Vagina (tissue), 2 donors: Measurements from ENCODE around the gene CCDC127. TPM values are rescaled to one million over a fixed set of nuclear protein-coding genes. Genes with fewer than 3 reads are reported as not detected.
"Not testable (repeated sequence)": the region's sequence is repeated elsewhere in the genome, so short reads cannot be mapped to it uniquely, and the experiment has no call there.

Source experiments
- DNase-seq, 2 donors: peaks; one replicate each; pipeline ENCODE4 v3.0.0-alpha.2; 2017; ENCODE audit errors: extremely low spot score in 2 of 2
- H3K27ac ChIP-seq: fragments of 200-600 bp; sonication (generic); one replicate; pipeline ENCODE4 v1.5.1; 2019
- H3K27me3 ChIP-seq: fragments of 200-600 bp; sonication (generic); one replicate; pipeline ENCODE4 v1.5.1; 2019
- H3K36me3 ChIP-seq, 2 donors: fragments of 200-600 bp; sonication (generic); one replicate each; pipeline ENCODE4 v1.5.1; 2017 to 2019
- H3K4me1 ChIP-seq: fragments of 200-600 bp; sonication (generic); one replicate; pipeline ENCODE4 v1.5.1; 2019
- H3K4me3 ChIP-seq, 2 donors: fragments of 200-600 bp; sonication (generic); 1 replicate in 1 of 2; 2 replicates in 1 of 2; pipeline ENCODE4 v1.5.1; 2016 to 2019
- H3K9me3 ChIP-seq: fragments of 200-600 bp; sonication (generic); one replicate; pipeline ENCODE4 v1.5.1; 2019
- POLR2A ChIP-seq, 2 donors: fragments of 450-650 bp; IDR thresholded peaks; one replicate each; pipeline ENCODE4 v1.6.1; 2017; ENCODE audit warnings: antibody characterized with exemption in 2 of 2, mild to moderate bottlenecking in 2 of 2, moderate library complexity in 2 of 2
- POLR2AphosphoS5 ChIP-seq, 2 donors: sonication (generic); formaldehyde crosslinking; IDR thresholded peaks; one replicate each; pipeline ENCODE4 v1.9.0; 2017; ENCODE audit warnings: antibody characterized with exemption in 2 of 2, mild to moderate bottlenecking in 2 of 2, low read depth in 1 of 2; ENCODE audit not compliant: insufficient read depth in 1 of 2
- intact Hi-C: fragments of 100-400 bp; cut with DNase I; formaldehyde crosslinking; loops from one replicate; pipeline ENCODE4 v1.15.1; 2023
- total RNA-seq: library from RNA; depleted of rRNA; stranded (reverse); fragments of >200 nt; gene quantifications from one replicate; pipeline ENCODE4 v1.2.3, GENCODE V29; 2016
- TF ChIP-seq, protein P1 (sequence below), 3 experiments: fragments of 450-650 bp in 2 of 3; fragments of 200-600 bp in 1 of 3; sonication (generic) in 1 of 3; IDR thresholded peaks; one replicate each; pipeline ENCODE4 v1.5.1; 2017 to 2019; ENCODE audit warnings: antibody characterized with exemption in 3 of 3, mild to moderate bottlenecking in 2 of 3, moderate library complexity in 2 of 3

CCDC127 gene
- total RNA-seq, 1 donor from 2014 or later = 4.2 TPM

DNA sequence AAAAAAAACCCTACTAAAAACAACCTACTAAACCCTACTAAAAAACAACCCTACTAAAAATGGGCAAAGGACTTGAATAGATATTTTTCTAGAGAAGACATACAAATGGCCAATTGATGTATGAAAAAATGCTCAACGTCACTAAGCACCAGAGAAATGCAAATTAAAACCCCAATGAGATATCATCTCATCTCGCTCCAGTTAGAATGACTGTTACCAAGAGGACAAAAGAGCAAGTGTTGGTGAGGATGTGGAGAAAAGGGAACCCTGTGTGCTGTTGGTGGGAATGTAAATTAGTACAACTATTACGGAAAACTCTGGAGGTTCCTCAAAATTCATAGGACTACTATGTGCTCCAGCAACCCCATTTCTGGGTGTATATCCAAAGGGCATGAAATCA, 10.9 kb upstream of the CCDC127 start:
- TF ChIP-seq, protein P1, sequence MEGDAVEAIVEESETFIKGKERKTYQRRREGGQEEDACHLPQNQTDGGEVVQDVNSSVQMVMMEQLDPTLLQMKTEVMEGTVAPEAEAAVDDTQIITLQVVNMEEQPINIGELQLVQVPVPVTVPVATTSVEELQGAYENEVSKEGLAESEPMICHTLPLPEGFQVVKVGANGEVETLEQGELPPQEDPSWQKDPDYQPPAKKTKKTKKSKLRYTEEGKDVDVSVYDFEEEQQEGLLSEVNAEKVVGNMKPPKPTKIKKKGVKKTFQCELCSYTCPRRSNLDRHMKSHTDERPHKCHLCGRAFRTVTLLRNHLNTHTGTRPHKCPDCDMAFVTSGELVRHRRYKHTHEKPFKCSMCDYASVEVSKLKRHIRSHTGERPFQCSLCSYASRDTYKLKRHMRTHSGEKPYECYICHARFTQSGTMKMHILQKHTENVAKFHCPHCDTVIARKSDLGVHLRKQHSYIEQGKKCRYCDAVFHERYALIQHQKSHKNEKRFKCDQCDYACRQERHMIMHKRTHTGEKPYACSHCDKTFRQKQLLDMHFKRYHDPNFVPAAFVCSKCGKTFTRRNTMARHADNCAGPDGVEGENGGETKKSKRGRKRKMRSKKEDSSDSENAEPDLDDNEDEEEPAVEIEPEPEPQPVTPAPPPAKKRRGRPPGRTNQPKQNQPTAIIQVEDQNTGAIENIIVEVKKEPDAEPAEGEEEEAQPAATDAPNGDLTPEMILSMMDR (IDR thresholded peaks at IDR 0.05) = no peak
- TF ChIP-seq POLR2AphosphoS5 (IDR thresholded peaks at IDR 0.05; ENCODE audit: insufficient read depth in 1 of 2, low read depth in 1 of 2) (no peak), POLR2A (IDR thresholded peaks at IDR 0.05) (no peak)
- DNase-seq = no peak
- H3K27ac ChIP-seq = no peak overlapping the region
- no peaks in the 10 kb centered on the region for H3K27me3 ChIP-seq
- no peaks in the 10 kb centered on the region for H3K4me1 ChIP-seq
- intact Hi-C loops = loop anchor here (2.0 kb wide), 1 partner anchor 28 kb away; no protein-coding TSS in a partner anchor
- H3K9me3 ChIP-seq = no peaks in the 10 kb centered on the region
- H3K4me3 ChIP-seq = no peak overlapping the region
- peaks cover 0 to 87% of the 10 kb centered on the region in 2 donors for H3K36me3 ChIP-seq

DNA sequence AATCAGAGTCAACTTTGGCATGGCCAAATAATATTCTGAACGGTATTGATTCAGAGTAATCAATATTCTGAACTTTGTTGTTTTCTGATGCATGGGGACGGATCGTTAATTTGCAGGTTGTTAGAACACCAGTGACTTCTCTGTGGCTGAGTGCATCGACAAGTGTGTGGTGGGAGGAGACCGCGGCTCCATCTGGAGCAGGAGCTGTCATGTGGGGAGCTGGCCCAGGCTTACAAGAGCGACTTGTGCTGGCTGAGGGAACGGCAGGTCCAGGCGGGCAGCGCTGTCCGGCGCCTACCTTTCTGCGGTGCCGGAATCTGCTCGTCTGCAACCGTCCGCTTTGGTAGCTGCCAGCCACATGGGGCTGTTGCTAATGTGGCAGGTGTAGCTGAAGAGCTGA, 9.4 kb upstream of the CCDC127 start:
- H3K9me3 ChIP-seq, H3K27ac ChIP-seq, intact Hi-C loops, DNase-seq, H3K4me3 ChIP-seq, H3K27me3 ChIP-seq: not testable (repeated sequence)
- Histone ChIP-seq H3K36me3 (peaks cover 0 to 78% of the 10 kb centered on the region in 2 donors), H3K4me1 (peaks cover 10% of the 10 kb centered on the region)

DNA sequence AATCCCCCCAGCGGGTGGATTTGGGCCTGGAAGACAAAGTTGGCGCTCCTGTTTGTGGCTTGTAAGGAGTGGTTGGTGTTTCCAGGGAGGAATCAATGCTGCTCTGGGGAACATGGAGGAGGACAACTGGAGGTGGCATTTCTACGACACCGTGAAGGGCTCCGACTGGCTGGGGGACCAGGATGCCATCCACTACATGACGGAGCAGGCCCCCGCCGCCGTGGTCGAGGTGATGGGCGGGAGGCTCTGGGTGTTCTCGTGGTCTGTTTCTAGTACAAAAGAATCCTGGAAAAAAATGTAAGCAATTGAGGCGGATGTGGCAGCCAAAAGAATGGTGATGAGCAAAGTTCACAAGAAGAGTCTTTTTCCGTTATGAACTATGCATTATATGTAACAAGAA, 7.4 kb upstream of the CCDC127 start:
- H3K27me3 ChIP-seq = no peaks in the 10 kb centered on the region
- H3K36me3 ChIP-seq = peaks cover 0 to 59% of the 10 kb centered on the region in 2 donors
- intact Hi-C loops = no loop called here
- TF ChIP-seq, protein P1 (IDR thresholded peaks at IDR 0.05) = no peak
- no peak for TF ChIP-seq POLR2A (IDR thresholded peaks at IDR 0.05)
- TF ChIP-seq POLR2AphosphoS5 (IDR thresholded peaks at IDR 0.05; ENCODE audit: insufficient read depth in 1 of 2, low read depth in 1 of 2) = no peak
- peaks cover 22% of the 10 kb centered on the region for H3K4me1 ChIP-seq
- H3K4me3 ChIP-seq = no peak overlapping the region
- H3K9me3 ChIP-seq = no peaks in the 10 kb centered on the region
- DNase-seq = no peak
- H3K27ac ChIP-seq = no peak overlapping the region

DNA sequence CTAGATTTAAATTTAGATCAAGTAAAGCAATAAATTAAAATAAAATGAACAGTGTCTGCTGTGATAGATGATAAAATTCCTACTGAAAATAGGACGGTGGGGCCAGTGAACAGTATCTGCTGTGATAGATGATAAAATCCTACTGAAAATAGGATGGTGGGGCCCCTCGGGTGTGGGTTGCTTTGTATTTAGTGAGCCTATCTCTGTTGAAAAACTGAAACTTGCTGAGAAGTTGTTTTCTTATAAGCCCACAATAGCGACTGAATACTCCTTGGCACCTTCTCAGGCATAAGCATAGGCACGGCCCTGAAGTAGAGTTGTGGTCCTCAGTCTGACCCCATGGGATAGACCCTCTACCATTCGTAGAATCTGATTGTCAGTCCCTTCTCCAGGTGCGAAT, 5.8 kb upstream of the CCDC127 start:
- peaks cover 0 to 47% of the 10 kb centered on the region in 2 donors for H3K36me3 ChIP-seq
- no peak for TF ChIP-seq POLR2A (IDR thresholded peaks at IDR 0.05)
- no peaks in the 10 kb centered on the region for H3K9me3 ChIP-seq
- intact Hi-C loops = no loop called here
- no peak overlapping the region for H3K4me3 ChIP-seq
- DNase-seq = no peak
- peaks cover 30% of the 10 kb centered on the region for H3K4me1 ChIP-seq
- H3K27ac ChIP-seq = no peak overlapping the region
- no peaks in the 10 kb centered on the region for H3K27me3 ChIP-seq

DNA sequence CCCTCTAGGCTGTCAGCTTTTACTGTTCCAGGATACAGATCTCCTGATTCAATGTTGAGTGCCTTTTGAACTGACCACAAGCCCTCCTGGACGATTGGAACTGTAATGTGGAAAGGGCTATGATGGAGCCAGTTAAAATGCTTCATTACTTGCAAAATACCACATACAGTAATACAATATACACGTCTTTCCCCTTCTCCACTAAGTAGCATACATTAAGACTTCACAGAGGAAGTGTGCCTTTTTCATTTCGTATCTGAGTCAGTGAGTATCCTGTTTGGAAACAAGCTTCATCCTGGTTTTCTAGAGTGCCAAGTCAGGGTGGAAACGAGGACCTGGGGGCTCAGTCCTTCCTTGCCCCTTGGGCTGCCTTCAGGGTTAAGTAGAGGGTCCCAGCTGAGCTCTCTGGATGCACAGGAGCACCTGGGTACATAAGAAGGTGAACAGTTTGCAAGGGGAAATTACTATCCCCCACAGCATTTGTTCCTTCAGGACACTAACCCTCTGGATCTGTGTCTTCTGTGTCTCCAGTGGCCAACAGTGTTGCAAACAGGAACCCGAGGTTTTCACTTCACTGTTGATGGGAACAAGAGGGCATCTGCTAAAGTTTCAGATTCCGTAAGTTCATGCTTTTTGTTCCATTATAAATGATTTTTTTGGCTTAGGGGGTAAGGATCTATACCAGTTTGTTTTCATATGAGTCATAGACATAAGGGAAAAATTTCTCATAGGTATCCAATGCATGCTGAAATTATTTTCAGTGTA, 5.2 kb upstream of the CCDC127 start:
- H3K36me3 ChIP-seq = peaks cover 0 to 40% of the 10 kb centered on the region in 2 donors
- H3K27ac ChIP-seq, DNase-seq, H3K27me3 ChIP-seq, H3K9me3 ChIP-seq, intact Hi-C loops, H3K4me3 ChIP-seq: not testable (repeated sequence)
- peaks cover 30% of the 10 kb centered on the region for H3K4me1 ChIP-seq

DNA sequence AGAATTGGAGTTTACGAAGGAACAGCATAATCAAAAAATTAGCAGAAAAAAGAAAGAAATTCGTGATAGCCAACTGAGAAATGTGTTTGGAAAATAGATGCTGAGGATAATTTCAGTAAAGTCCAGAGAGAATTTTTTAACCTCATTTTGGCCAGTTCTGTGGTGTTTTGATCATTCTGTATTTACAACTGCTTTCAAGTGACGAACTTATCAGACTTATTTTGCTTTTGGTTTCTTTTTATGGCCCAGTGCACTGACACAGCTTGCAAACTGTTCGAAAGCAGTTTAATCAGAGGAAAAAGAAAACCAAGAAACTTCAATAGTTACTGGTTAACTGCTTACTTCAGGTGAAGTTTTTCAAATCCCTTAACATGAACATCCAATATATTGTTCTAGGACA, 2.0 kb upstream of the CCDC127 start:
- Histone ChIP-seq H3K4me3 (peak overlapping the region; percentile 92 to 100), H3K27ac (peak overlapping the region; percentile 90), H3K27me3 (no peaks in the 10 kb centered on the region), H3K4me1 (peaks cover 36% of the 10 kb centered on the region), H3K36me3 (peaks cover 0 to 10% of the 10 kb centered on the region in 2 donors), H3K9me3 (no peaks in the 10 kb centered on the region)
- TF ChIP-seq POLR2AphosphoS5 (IDR thresholded peaks at IDR 0.05; ENCODE audit: insufficient read depth in 1 of 2, low read depth in 1 of 2) (no peak), POLR2A (IDR thresholded peaks at IDR 0.05) (no peak)
- TF ChIP-seq, protein P1 (IDR thresholded peaks at IDR 0.05) = no peak
- intact Hi-C loops = loop anchor here (2.0 kb wide), 1 partner anchor 51 kb away; the partner anchor contains the start of gene PDCD6
- no peak for DNase-seq
